Right ventricle myocardium superior (tissue), 1 donor: ENCODE data around the gene GEMIN5. TPM values are rescaled to one million over a fixed set of nuclear protein-coding genes. Genes with fewer than 3 reads are reported as not detected.

Experiments
- ATAC-seq: fragments of 200-7000 bp; cut with Tn5 transposase; one replicate; pipeline ENCODE4 v1.9.1; 2020; ENCODE audit warnings: mild to moderate bottlenecking; ENCODE audit not compliant: poor library complexity
- DNase-seq: peaks from one replicate; pipeline ENCODE4 v3.0.0-alpha.2; 2020
- intact Hi-C: fragments of 100-400 bp; cut with DNase I; formaldehyde crosslinking; loops from one replicate; pipeline ENCODE4 v1.11.2; 2022
- total RNA-seq: library from RNA; stranded (reverse); fragmentation: NEBNext Ultra II Directional; extraction: Animal tissue kit (Norgen Biotek cat#: 25700); gene quantifications from one replicate; pipeline ENCODE4 v1.2.1, GENCODE V29; 2021
- donor health status: DM: no; HTN: yes; CAD: no; lungs with severe emphysema.

The GEMIN5 gene
- total RNA-seq, 1 donor from 2014 or later, result 13.7 TPM

- intact Hi-C loops, result no loop called here
- DNase-seq (no peak), ATAC-seq (no peak)
These were observed 76.1 kb downstream of the GEMIN5 start for GRCh38 chr5:154861946-154862345.

DNA sequence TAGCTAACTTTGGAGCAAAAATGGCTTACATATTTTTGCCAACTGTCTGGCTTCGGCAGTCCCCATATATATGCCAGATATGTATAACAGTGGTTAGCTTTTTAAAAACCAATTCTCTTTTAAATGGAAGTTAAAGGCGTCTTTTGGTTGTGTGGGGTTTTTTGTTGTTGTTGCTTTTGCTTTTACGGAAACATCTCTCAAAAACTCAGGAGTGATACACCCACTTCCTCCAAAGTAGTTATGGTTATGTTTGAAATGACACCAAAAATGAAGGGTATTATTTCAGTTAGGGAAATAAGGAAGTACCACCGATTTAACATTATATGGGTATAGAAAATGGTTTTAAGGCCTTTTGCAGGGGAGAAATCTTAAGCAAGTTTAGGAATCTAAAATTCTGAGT lies 77.2 kb downstream of the GEMIN5 start:
- DNase-seq, result no peak
- no peak for ATAC-seq
- intact Hi-C loops, result no loop called here

- no peak for DNase-seq
- ATAC-seq, result no peak
- intact Hi-C loops, result no loop called here
These were observed 77.9 kb downstream of the GEMIN5 start for GRCh38 chr5:154860123-154860522.

DNA sequence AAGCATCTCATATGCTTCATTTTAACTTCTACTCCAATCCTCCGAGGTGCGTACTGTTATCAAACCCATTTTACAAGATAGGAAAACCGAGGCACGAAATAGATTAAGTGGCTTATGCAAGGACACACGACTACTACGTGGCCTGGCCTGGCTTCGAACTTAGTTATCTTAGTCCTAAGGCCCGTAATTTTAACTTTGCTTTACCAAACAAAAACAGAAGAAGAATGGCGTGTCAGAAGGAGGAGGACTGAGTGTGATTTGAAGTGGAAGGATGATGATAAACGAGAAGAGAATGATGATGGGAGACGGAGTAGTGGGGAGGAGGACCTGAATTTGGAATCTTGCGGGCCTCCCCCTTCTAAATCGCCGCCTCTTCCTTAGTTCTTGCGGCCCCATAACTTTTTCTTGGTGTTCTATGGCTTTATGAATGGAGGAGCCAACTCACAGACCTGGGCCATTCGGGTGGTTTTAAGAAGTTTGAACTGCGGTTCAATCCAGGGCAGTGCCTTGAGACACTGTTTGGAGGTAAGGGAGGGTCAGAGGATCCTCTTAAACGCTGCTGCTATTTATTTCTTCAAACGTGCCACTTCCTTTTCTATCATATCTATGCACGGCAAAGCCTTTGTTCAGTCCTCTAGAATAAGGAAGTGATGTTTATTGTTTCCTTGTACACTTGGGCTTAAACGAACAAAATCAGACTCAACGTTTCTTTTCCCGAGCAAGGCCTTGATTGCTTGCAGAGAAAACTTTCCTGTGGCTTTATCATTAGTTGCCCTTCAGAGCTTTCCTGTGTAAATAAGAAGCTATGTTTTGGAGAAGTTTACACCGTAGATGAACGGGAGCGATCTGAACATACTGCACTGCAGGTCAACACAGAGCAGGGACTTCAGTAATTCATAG lies 78.8 kb downstream of the GEMIN5 start:
- intact Hi-C loops, result no loop called here
- DNase-seq (no peak), ATAC-seq (no peak)

- intact Hi-C loops, result no loop called here
- peak; percentile 94 for ATAC-seq
These were observed 79.6 kb downstream of the GEMIN5 start, which contains the start of gene CNOT8 for GRCh38 chr5:154858297-154858971. Gene CNOT8, plus strand, starts transcription at chr5:154858627. Its CDS starts 4,652 bp downstream, at chr5:154863279.

DNA sequence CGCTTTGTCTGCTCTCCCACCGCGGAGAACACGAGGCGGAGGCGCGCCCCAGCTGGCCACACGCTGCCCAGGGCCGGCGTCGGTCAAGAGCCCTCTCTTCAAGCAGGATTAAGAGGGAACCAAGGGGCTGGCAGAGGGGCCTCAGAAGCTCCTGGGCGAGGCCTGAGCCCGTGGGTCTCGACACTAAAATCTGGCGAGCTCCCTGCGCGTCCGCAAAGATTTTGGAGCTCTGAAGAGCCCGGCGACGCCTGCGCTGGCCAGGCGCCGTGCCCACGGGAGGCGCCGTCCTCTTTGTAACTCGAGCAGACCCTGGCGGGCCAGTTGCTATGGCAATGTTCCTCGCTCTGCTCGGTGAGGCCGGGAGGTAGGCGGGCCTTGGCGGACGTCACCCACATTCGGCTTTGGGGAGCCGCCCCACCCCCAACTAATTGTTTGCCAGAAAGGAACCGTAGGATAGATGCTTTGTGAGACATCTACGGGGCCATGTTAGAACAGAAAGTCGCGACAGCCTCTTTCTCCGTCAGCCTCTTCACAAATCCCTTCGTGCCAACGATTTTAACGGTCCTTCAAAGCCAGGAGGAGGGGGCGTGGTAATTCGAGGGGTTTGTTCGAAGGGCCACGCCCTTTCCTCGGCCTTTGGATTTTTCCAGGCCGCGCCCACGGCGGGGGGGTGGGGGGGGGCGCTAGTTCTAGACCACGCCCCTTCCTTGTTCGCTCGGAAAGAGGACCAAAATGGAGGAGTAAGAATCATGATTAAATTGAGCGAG lies 80.3 kb downstream of the GEMIN5 start:
- ATAC-seq (peak; percentile 83), DNase-seq (peak; percentile 98)
- intact Hi-C loops, result no loop called here

More at GRCh38 chr5:154858297-154858971, 79.6 kb downstream of the GEMIN5 start, which contains the start of gene CNOT8:
- peak; percentile 99 for DNase-seq

- intact Hi-C loops, result no loop called here
- ATAC-seq (no peak), DNase-seq (no peak)
These were observed 86.7 kb downstream of the GEMIN5 start for GRCh38 chr5:154851351-154851750.

GRCh38 chr5:154850255-154851062 lies 87.6 kb downstream of the GEMIN5 start, which contains the start of gene FAXDC2:
Gene FAXDC2, minus strand, starts transcription at chr5:154850603. Its CDS starts 12,425 bp downstream, at chr5:154838178.
- DNase-seq, result peak; percentile 86
- ATAC-seq, result peak; percentile 98
- intact Hi-C loops, result no loop called here

GRCh38 chr5:154849791-154850201 lies 88.2 kb downstream of the GEMIN5 start:
- ATAC-seq, result peak; percentile 57
- intact Hi-C loops, result no loop called here
- DNase-seq, result no peak

- DNase-seq (no peak), ATAC-seq (no peak)
- intact Hi-C loops, result no loop called here
These were observed 88.7 kb downstream of the GEMIN5 start for GRCh38 chr5:154849264-154849785.

DNA sequence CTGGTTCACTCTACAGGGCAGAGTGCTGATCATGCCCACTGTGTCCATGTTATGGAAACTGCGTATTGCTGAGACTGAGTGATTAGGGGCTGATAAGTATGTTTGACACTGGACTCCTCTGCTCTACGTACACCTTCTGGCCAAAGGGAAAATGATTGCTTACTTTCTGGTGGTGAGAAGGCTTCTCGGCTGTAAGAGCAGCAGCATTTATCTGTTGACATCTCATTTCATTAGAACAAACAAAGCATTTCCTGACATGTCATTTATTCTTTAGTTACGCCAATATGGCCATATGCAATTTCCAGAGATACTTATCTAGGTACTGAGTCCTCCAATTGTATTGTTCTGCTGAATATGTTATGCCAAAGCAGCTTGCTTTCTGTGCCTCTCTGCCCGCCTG lies 93.2 kb downstream of the GEMIN5 start:
- ATAC-seq (no peak), DNase-seq (no peak)
- intact Hi-C loops, result no loop called here

DNA sequence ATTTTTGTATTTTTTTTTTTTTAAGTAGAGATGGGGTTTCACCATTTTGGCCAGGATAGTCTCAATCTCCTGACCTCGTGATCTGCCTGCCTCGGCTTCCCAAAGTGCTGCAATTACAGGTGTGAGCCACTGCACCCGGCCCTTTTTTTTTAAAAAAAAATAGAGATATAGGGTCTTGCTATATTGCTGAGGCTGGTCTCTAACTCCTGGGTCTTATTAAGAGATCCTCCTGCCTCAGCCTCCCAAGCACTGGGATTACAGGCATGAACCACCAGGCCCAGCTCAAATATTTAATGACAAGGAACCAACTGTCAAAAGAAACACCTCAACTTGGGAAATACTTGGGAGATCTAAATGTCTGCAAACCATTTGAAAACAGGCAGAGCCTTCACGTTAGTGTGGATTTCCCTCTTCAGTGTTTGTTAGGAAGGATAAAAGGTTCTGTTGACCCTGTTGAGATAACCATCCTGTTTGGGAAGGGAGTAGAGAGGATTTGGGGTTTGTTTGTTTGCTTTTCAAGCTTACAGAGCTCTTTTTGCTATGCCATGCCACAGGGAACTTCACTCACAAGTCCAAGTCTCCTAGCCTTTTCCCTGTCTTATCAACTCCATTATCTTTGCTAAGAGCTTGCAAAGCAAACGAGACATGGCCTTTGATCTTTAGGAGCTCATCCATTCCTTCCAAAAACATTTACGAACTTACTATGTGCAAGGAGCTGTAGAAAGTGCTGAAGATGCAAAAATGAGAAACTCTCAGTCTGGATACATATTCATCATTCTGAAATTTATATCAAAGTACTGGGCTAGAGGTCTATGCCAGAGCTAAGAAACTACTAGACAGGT lies 95.1 kb downstream of the GEMIN5 start:
- intact Hi-C loops, result no loop called here
- DNase-seq (no peak), ATAC-seq (no peak)

- DNase-seq, result no peak
- intact Hi-C loops, result no loop called here
- no peak for ATAC-seq
These were observed 96.7 kb downstream of the GEMIN5 start for GRCh38 chr5:154841273-154841661.

- ATAC-seq (peak; percentile 7), DNase-seq (no peak)
- intact Hi-C loops, result no loop called here
These were observed 97.4 kb downstream of the GEMIN5 start for GRCh38 chr5:154840435-154841272.
